B cell (primary cell): ENCODE results near the gene RIPK3. TPM values are rescaled to one million over a fixed set of nuclear protein-coding genes. Genes with fewer than 3 reads are reported as not detected.

Experiments
- ATAC-seq: fragments of 200-7000 bp; cut with Tn5 transposase; one replicate; pipeline ENCODE4 v1.10.0; 2021; ENCODE audit warnings: low read depth, mild to moderate bottlenecking, moderate number of reproducible peaks, moderate library complexity
- CTCF ChIA-PET: fragments of 350-600 bp; sonication (Branson Sonifier 250); formaldehyde crosslinking; loops from one replicate; lab custom pipeline; 2021; ENCODE audit warnings: antibody characterized with exemption, inconsistent platforms; lab: Charles Lee
- POLR2A ChIA-PET: fragments of 350-600 bp; sonication (Branson Sonifier 250); formaldehyde crosslinking; loops from one replicate; lab custom pipeline; 2021; ENCODE audit warnings: antibody characterized with exemption; lab: Charles Lee
- DNase-seq: peaks from one replicate; pipeline ENCODE4 v3.0.0; 2013
- H2AFZ ChIP-seq: 2 replicates; pipeline ENCODE4 v1.6.1; 2012; ENCODE audit warnings: mild to moderate bottlenecking, low read depth, low read length; ENCODE audit not compliant: insufficient read depth, poor library complexity, severe bottlenecking
- H3K27ac ChIP-seq, 2 donors: 1 replicate in 1 of 2; 2 replicates in 1 of 2; pipeline ENCODE4 v1.5.1; 2012 to 2013; ENCODE audit warnings: low read length in 2 of 2, mild to moderate bottlenecking in 2 of 2, moderate library complexity in 1 of 2
- H3K27me3 ChIP-seq, 4 experiments: fragments of 200-600 bp in 1 of 4; sonication (generic) in 1 of 4; replicated peaks in 1 of 4; 1 replicate in 2 of 4; 2 replicates in 2 of 4; pipeline versions ENCODE4 v1.6.1 to v1.7.0; 2013 to 2016; ENCODE audit warnings: low read length in 3 of 4, mild to moderate bottlenecking in 2 of 4, mixed read lengths in 1 of 4, moderate library complexity in 1 of 4; ENCODE audit not compliant: insufficient read depth in 4 of 4, control insufficient read depth in 3 of 4; ENCODE audit errors: control extremely low read depth in 1 of 4
- H3K36me3 ChIP-seq, 2 experiments: replicated peaks in 1 of 2; 1 replicate in 1 of 2; 2 replicates in 1 of 2; pipeline versions ENCODE4 v1.6.1 to v1.7.1; 2013; ENCODE audit warnings: low read length in 1 of 2; ENCODE audit not compliant: insufficient read depth in 2 of 2, control insufficient read depth in 1 of 2; ENCODE audit errors: control extremely low read depth in 1 of 2, extremely low read depth in 1 of 2
- H3K4me1 ChIP-seq, 2 donors: fragments of 200-600 bp in 1 of 2; sonication (generic) in 1 of 2; 1 replicate in 1 of 2; 2 replicates in 1 of 2; pipeline versions ENCODE4 v1.5.1 to v1.6.1; 2013 to 2017; ENCODE audit warnings: low read length in 2 of 2; ENCODE audit not compliant: control insufficient read depth in 2 of 2, insufficient read depth in 2 of 2
- H3K4me2 ChIP-seq: replicated peaks from 2 replicates; pipeline ENCODE3; 2012; ENCODE audit warnings: mild to moderate bottlenecking, low read depth, low read length; ENCODE audit not compliant: poor library complexity, severe bottlenecking
- H3K4me3 ChIP-seq, 5 experiments: fragments of 200-600 bp in 1 of 5; sonication (generic) in 1 of 5; 1 replicate in 3 of 5; 2 replicates in 2 of 5; pipeline versions ENCODE4 v1.5.1 to v1.7.0; 2011 to 2016; ENCODE audit warnings: low read length in 4 of 5, mild to moderate bottlenecking in 4 of 5, low read depth in 2 of 5, control low read depth in 1 of 5, moderate library complexity in 1 of 5; ENCODE audit not compliant: insufficient read depth in 1 of 5; ENCODE audit errors: control extremely low read depth in 1 of 5, extremely low read depth in 1 of 5
- H3K79me2 ChIP-seq: fragments of 200-600 bp; sonication (generic); one replicate; pipeline ENCODE4 v1.6.0; 2016; ENCODE audit warnings: low read length; ENCODE audit not compliant: control insufficient read depth, insufficient read depth
- H3K9ac ChIP-seq: fragments of 200-600 bp; sonication (generic); 2 replicates; pipeline ENCODE4 v1.6.1; 2017; ENCODE audit warnings: mild to moderate bottlenecking, low read length, moderate library complexity
- H3K9me3 ChIP-seq, 3 donors: one replicate each; pipeline versions ENCODE4 v1.6.1 to v1.7.1; 2013; ENCODE audit warnings: low read length in 2 of 3; ENCODE audit not compliant: control insufficient read depth in 2 of 3, insufficient read depth in 1 of 3; ENCODE audit errors: control extremely low read depth in 1 of 3
- H4K20me1 ChIP-seq: 2 replicates; pipeline ENCODE4 v1.6.0; 2012; ENCODE audit warnings: mild to moderate bottlenecking, low read length; ENCODE audit not compliant: insufficient read depth, control insufficient read depth, poor library complexity, severe bottlenecking
- H3K27ac Mint-ChIP-seq: one replicate; pipeline ENCODE4 v1.8.0; 2021; ENCODE audit warnings: mixed read lengths
- H3K27me3 Mint-ChIP-seq: one replicate; pipeline ENCODE4 v1.8.0; 2021; ENCODE audit warnings: mixed read lengths
- H3K4me1 Mint-ChIP-seq: one replicate; pipeline ENCODE4 v1.8.0; 2021; ENCODE audit warnings: mixed read lengths
- H3K4me3 Mint-ChIP-seq: one replicate; pipeline ENCODE4 v1.8.0; 2021; ENCODE audit warnings: mixed read lengths
- H3K9me3 Mint-ChIP-seq: one replicate; pipeline ENCODE4 v1.8.0; 2022; ENCODE audit warnings: mixed read lengths; ENCODE audit not compliant: insufficient read depth
- EZH2 ChIP-seq: IDR thresholded peaks from 2 replicates; pipeline ENCODE4 v1.6.1; 2012; ENCODE audit warnings: borderline replicate concordance, low read depth, mild to moderate bottlenecking, moderate library complexity, low read length; ENCODE audit not compliant: insufficient read depth, poor library complexity, severe bottlenecking
- WGBS: methylation state at CpG from one replicate; pipeline ENCODE4 v1.1.5; 2013; ENCODE audit warnings: missing lambda C conversion rate; ENCODE audit not compliant: insufficient coverage; 5-methylcytosine and 5-hydroxymethylcytosine counted together
- intact Hi-C: fragments of 100-400 bp; cut with micrococcal nuclease; formaldehyde crosslinking; loops from one replicate; pipeline ENCODE4 v1.10.0; 2022
- polyA plus RNA-seq: library from polyadenylated mRNA; depleted of rRNA; stranded (reverse); fragments of >200 nt; gene quantifications from 2 replicates; pipeline ENCODE4 v1.2.3, GENCODE V29; 2012
- total RNA-seq, 2 donors: library from RNA; stranded (reverse); fragments of 120-200 nt in 1 of 2; gene quantifications; 1 replicate in 1 of 2; 2 replicates in 1 of 2; pipeline versions ENCODE4 v1.2.3 to v1.2.4, GENCODE V29; 2013 to 2022
- TF ChIP-seq, protein P1 (sequence below): fragments of 200-600 bp; IDR thresholded peaks from one replicate; pipeline ENCODE4 v1.8.0; 2022; ENCODE audit warnings: antibody characterized with exemption, mild to moderate bottlenecking

Gene RIPK3
- total and polyA plus RNA-seq, 2 donors (not counting 1 experiment from before 2014, with no cell fraction given) = 65.5 to 77.6 TPM

DNA sequence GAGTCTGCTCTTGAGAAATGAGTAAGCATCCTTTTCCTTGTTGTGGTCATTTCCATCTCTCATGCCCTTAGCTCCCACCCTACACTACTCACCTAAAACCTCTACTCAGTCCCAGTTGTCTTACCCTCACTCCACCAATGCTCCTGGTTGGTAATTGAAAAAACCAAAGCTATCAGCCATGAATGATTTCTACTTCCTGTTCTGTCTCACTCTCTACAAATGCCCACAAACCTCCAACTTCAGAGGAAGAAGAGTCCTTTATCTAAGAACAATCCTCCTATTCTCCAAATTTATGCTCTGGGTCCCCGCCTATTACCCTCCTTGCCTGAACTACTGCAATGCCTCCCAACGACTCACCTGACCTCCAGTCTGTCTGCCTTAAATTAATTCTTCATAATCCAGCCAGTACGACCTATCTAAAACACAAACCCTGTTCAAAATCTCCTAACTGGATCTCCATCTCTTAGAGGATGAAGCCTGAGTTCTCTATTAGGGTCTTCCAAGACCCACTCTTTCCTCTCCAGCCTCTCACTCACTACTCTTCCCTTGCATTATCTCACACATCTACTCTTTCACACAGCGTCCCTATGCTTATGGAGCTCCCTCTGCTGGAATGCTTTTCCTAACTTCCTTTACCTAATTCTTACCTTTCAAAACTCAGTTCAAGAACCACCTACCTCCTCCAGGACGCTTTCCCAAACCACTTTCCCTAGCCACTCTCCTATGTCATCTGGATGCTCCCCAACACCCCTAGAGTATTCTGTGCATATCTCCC lies 42.4 kb downstream of the RIPK3 start:
- ChIA-PET POLR2A (interaction anchor here (1.1 to 4.1 kb wide), 5 partner anchors 8 to 55 kb away, joined by 3 to 47 read pairs (median 5); partner anchors contain the start of genes LTB4R, LTB4R2, RABGGTA and TINF2), CTCF (interaction anchor here (0.6 to 10.9 kb wide), 30 partner anchors 8 to 971 kb away, joined by 3 to 254 read pairs (median 7); partner anchors contain the start of genes CHMP4A, CIDEB, DCAF11 and IPO4)
- peak overlapping the region in 1 of 2 donors; percentile 76 for H3K27ac ChIP-seq
- H3K27ac Mint-ChIP-seq = peak overlapping the region; percentile 85
- no peak for TF ChIP-seq EZH2
- TF ChIP-seq, protein P1, sequence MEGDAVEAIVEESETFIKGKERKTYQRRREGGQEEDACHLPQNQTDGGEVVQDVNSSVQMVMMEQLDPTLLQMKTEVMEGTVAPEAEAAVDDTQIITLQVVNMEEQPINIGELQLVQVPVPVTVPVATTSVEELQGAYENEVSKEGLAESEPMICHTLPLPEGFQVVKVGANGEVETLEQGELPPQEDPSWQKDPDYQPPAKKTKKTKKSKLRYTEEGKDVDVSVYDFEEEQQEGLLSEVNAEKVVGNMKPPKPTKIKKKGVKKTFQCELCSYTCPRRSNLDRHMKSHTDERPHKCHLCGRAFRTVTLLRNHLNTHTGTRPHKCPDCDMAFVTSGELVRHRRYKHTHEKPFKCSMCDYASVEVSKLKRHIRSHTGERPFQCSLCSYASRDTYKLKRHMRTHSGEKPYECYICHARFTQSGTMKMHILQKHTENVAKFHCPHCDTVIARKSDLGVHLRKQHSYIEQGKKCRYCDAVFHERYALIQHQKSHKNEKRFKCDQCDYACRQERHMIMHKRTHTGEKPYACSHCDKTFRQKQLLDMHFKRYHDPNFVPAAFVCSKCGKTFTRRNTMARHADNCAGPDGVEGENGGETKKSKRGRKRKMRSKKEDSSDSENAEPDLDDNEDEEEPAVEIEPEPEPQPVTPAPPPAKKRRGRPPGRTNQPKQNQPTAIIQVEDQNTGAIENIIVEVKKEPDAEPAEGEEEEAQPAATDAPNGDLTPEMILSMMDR = peak; percentile 30
- H3K4me3 Mint-ChIP-seq = peak overlapping the region; percentile 20
- H3K27me3 Mint-ChIP-seq = no peaks in the 10 kb centered on the region
- H3K27me3 ChIP-seq = no peaks in the 10 kb centered on the region
- ATAC-seq = no peak
- no peak overlapping the region for H3K4me3 ChIP-seq
- H3K4me2 ChIP-seq = peak overlapping the region; percentile 17
- intact Hi-C loops = loop anchor here (1.0 to 5.0 kb wide), 5 partner anchors 18 to 183 kb away; partner anchors contain the start of genes DCAF11, MDP1, NRL and TM9SF1
- no peaks in the 10 kb centered on the region for H3K9me3 Mint-ChIP-seq
- H3K4me1 ChIP-seq = peaks cover 30 to 41% of the 10 kb centered on the region in 2 donors
- WGBS = 50% methylated on average over 5 of the region's 5 CpGs
- H2AFZ ChIP-seq = no peak overlapping the region
- no peak for DNase-seq
- peaks cover 4 to 38% of the 10 kb centered on the region in 2 experiments for H3K36me3 ChIP-seq
- H3K79me2 ChIP-seq = peaks cover 47% of the 10 kb centered on the region
- no peaks in the 10 kb centered on the region for H3K9me3 ChIP-seq
- H3K4me1 Mint-ChIP-seq = peaks cover 48% of the 10 kb centered on the region
- no peak overlapping the region for H3K9ac ChIP-seq
- peaks cover 6% of the 10 kb centered on the region for H4K20me1 ChIP-seq
